Measurements from ENCODE around the gene GALNT15. TPM values are rescaled to one million over a fixed set of nuclear protein-coding genes. Genes with fewer than 3 reads are reported as not detected.

Gene GALNT15
- total RNA-seq, 1 experiment from 2014 or later: not detected

Other genes starting within 250 kb of the GALNT15 start
- 21.3 and 23.5 TPM in 2 replicates for gene DPH3, start 90.3 kb downstream of the GALNT15 start, total RNA-seq (2014; rRNA removed; shearing (Covaris generic))
- 17.5 and 18.7 TPM in 2 replicates for gene OXNAD1, start 90.5 kb downstream of the GALNT15 start, total RNA-seq (2014; rRNA removed; shearing (Covaris generic))

Data from A172 (cell line).